ENCODE measurements around the gene CHERP.

DNA sequence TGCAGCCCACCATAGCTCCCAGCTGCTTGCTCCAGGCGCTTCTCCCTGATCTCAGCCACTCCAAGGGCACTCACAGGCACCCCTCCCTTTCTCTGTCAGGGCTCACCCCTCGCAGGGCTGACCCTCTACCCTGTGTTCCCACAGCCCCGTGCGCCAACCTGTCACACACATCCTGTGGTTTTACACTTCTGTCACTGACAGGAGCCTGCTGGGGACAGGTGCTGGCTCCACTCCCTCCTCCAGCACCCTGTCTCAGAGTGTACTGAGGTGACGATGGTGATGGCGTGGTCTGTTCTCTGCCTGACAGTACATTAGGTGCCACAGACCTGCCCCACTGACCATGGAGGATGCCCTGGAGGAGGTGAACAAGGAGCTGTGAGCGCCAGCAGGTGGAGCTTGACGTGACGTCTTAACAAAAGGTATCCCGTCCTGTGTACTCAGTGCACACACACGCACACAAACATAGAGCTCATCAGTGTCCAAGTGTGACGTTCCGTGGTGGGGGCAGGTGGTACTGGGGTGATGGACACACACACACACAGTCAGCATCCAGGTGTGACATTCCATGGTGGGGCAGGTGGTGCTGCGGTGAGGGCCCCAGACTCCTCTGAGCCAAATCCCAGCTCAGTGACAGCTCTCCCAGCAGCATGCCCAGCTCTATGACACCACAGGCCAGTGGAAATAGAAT, 25.2 kb downstream of the CHERP start:
- TF ChIP-seq, protein P1, sequence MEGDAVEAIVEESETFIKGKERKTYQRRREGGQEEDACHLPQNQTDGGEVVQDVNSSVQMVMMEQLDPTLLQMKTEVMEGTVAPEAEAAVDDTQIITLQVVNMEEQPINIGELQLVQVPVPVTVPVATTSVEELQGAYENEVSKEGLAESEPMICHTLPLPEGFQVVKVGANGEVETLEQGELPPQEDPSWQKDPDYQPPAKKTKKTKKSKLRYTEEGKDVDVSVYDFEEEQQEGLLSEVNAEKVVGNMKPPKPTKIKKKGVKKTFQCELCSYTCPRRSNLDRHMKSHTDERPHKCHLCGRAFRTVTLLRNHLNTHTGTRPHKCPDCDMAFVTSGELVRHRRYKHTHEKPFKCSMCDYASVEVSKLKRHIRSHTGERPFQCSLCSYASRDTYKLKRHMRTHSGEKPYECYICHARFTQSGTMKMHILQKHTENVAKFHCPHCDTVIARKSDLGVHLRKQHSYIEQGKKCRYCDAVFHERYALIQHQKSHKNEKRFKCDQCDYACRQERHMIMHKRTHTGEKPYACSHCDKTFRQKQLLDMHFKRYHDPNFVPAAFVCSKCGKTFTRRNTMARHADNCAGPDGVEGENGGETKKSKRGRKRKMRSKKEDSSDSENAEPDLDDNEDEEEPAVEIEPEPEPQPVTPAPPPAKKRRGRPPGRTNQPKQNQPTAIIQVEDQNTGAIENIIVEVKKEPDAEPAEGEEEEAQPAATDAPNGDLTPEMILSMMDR (IDR thresholded peaks at IDR 0.05), result no peak
- no peak for TF ChIP-seq POLR2AphosphoS5 (IDR thresholded peaks at IDR 0.05)

Measured in upper lobe of left lung (tissue), 4 donors.